Kidney epithelial cell (primary cell): Measurements from ENCODE around the gene RABGAP1. TPM values are rescaled to one million over a fixed set of nuclear protein-coding genes. Genes with fewer than 3 reads are reported as not detected.
A peak's percentile ranks its signal among the peaks of the same experiment; 100 is the strongest.

Experiments used
- DNase-seq: peaks from one replicate; pipeline ENCODE4 v3.0.0-alpha.2; 2010; ENCODE audit warnings: low read depth
- H3K27me3 ChIP-seq: 2 replicates; pipeline ENCODE4 v1.6.0; 2011; ENCODE audit warnings: low read length; ENCODE audit not compliant: control insufficient read depth, insufficient read depth
- H3K36me3 ChIP-seq: 2 replicates; pipeline ENCODE4 v1.5.1; 2011; ENCODE audit warnings: low read length; ENCODE audit not compliant: control insufficient read depth, insufficient read depth
- H3K4me3 ChIP-seq: 2 replicates; pipeline ENCODE4 v1.5.1; 2011; ENCODE audit warnings: low read depth, mild to moderate bottlenecking, control low read depth, low read length
- CTCF ChIP-seq: IDR thresholded peaks from 2 replicates; pipeline ENCODE4 v1.5.1; 2011; ENCODE audit warnings: mild to moderate bottlenecking, moderate library complexity, low read length, control low read depth, inconsistent platforms; ENCODE audit not compliant: insufficient read depth, poor library complexity, severe bottlenecking
- total RNA-seq: library from RNA; depleted of rRNA; stranded (reverse); fragments of >200 nt; gene quantifications from 2 replicates; pipeline ENCODE4 v1.2.3, GENCODE V29; 2015

The RABGAP1 gene
- total RNA-seq, 1 donor from 2014 or later: 19.1 TPM

DNA sequence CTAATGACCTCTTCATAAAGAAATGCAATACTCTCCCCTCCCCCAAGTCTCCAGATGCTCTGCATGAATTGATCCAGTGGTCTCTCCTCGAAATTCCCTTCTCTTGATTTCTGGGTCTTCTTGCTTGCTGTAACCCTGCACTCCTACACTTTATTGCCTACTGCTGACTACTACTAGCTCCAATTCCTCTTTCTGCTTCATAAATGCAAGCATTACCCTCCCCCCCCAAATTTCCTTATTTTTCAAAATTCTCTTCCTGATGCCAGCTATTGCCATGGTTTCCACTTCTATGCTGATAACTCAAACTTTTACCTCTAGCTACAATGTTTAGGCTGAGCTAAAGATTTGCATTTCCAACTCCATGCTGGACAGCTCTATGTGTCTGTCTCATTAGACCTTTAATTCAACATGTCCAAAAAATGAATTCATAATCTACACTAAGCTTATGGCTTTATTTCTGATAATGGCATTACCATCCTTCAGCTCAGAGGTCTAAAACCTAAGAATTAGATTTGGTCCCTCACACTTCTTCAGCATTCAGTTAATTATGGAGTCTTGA lies 10.9 kb upstream of the RABGAP1 start:
- no peak overlapping the region for H3K4me3 ChIP-seq

GRCh38 chr9:122930541-122931225 lies 10.1 kb upstream of the RABGAP1 start:
- Histone ChIP-seq H3K36me3 (no peaks in the 10 kb centered on the region), H3K4me3 (peak overlapping the region; percentile 78), H3K27me3 (no peaks in the 10 kb centered on the region)
- no peak for TF ChIP-seq CTCF
- DNase-seq: no peak

More for the DNA sequence above, 10.9 kb upstream of the RABGAP1 start:
- Histone ChIP-seq H3K36me3 (no peaks in the 10 kb centered on the region), H3K27me3 (no peaks in the 10 kb centered on the region)
- no peak for TF ChIP-seq CTCF
- no peak for DNase-seq

- Histone ChIP-seq H3K27me3 (no peaks in the 10 kb centered on the region), H3K36me3 (no peaks in the 10 kb centered on the region), H3K4me3 (peak within 1 kb of the TSS; percentile 78)
- peak; percentile 81 for DNase-seq
- TF ChIP-seq CTCF: no peak
Measured at GRCh38 chr9:122931226-122932121, 9.3 kb upstream of the RABGAP1 start, which contains the start of gene ZBTB26. ZBTB26 (minus strand) TSS chr9:122931512; CDS start chr9:122919934, 11,578 bp downstream.

DNA sequence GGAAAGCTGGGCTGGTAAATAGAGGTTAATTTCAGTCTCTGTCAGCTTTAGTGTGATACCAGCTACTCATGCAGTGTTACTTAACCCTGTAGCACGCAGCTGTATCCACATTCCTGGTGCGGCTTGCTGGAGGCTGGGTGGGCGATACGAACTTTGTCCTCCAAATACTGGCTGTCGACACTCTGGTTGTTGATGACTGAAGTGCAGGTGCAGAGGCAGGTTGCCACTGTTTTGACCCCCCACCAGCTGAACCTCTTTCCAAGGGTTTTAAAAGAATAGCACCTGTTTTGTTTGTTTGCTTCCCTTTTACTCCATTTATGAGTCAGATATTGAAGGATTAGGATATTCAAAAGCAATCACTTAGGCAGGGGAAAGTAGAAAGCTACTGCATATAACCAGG lies 4.4 kb upstream of the RABGAP1 start:
- Histone ChIP-seq H3K36me3 (no peaks in the 10 kb centered on the region), H3K4me3 (no peak overlapping the region), H3K27me3 (no peaks in the 10 kb centered on the region)
- DNase-seq: no peak
- TF ChIP-seq CTCF: no peak

GRCh38 chr9:122936883-122937282 lies 3.9 kb upstream of the RABGAP1 start:
- H3K4me3 ChIP-seq: no peak overlapping the region
- no peaks in the 10 kb centered on the region for H3K36me3 ChIP-seq
- H3K27me3 ChIP-seq: no peaks in the 10 kb centered on the region
- TF ChIP-seq CTCF: no peak
- no peak for DNase-seq
